ENCODE results near the gene EFCAB5. TPM values are rescaled to one million over a fixed set of nuclear protein-coding genes. Genes with fewer than 3 reads are reported as not detected.
"Not testable (repeated sequence)": the region's sequence is repeated elsewhere in the genome, so short reads cannot be mapped to it uniquely, and the experiment has no call there.

Gene EFCAB5
- total RNA-seq, 2 donors from 2014 or later, result 1.3 to 1.6 TPM

DNA sequence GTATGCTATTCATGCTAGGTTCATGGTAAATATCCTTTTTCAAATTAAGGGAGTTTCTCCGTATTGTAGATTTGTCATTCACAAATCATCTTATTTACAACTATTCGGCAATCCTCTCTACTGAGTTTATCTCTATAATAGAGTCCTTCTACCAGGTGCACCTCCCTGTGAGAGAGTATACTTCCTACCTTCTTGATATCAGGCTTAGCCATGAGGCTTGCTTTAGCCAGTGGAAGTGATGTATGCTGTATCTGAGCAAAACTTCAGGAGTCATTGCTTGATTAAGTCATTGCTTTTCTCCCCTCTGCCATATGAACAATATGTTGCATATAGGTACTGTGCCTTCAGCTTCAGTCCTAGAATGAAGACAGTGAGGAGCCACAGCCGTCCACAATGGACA lies 195.7 kb downstream of the EFCAB5 start:
- Histone ChIP-seq H3K36me3 (no peaks in the 10 kb centered on the region), H3K9me3 (no peaks in the 10 kb centered on the region), H3K27ac (no peak overlapping the region), H3K9ac (ENCODE audit: low read depth in 2 of 2, low read length in 2 of 2) (no peak overlapping the region), H3K4me1 (no peaks in the 10 kb centered on the region), H3K4me3 (no peak overlapping the region), H3K27me3 (no peaks in the 10 kb centered on the region)
- intact Hi-C loops (cut with DNase I), result no loop called here
- TF ChIP-seq, protein P1, sequence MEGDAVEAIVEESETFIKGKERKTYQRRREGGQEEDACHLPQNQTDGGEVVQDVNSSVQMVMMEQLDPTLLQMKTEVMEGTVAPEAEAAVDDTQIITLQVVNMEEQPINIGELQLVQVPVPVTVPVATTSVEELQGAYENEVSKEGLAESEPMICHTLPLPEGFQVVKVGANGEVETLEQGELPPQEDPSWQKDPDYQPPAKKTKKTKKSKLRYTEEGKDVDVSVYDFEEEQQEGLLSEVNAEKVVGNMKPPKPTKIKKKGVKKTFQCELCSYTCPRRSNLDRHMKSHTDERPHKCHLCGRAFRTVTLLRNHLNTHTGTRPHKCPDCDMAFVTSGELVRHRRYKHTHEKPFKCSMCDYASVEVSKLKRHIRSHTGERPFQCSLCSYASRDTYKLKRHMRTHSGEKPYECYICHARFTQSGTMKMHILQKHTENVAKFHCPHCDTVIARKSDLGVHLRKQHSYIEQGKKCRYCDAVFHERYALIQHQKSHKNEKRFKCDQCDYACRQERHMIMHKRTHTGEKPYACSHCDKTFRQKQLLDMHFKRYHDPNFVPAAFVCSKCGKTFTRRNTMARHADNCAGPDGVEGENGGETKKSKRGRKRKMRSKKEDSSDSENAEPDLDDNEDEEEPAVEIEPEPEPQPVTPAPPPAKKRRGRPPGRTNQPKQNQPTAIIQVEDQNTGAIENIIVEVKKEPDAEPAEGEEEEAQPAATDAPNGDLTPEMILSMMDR (IDR thresholded peaks at IDR 0.05), result no peak
- DNase-seq, result no peak

DNA sequence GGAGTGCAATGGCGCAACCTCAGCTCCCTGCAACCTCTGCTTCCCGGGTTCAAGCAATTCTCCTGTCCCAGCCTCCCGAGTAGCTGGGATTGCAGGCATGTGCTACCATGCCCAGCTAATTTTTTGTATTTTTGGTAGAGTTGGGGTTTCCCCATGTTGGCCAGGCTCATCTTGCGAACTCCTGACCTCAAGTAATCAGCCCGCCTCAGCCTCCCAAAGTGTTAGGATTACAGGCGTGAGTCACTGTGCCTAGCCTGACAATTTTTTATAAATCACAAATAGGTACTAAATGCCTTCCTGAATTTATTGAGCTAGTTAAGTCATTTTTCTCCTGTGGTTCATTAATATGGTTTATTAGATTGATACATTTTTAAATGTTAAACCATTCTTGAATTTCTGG lies 206.4 kb downstream of the EFCAB5 start:
- H3K27me3 ChIP-seq; H3K36me3 ChIP-seq; H3K4me3 ChIP-seq; H3K27ac ChIP-seq; H3K4me1 ChIP-seq; DNase-seq; H3K9ac ChIP-seq (ENCODE audit: low read depth in 2 of 2, low read length in 2 of 2); intact Hi-C loops (cut with DNase I); H3K9me3 ChIP-seq: not testable (repeated sequence)

DNA sequence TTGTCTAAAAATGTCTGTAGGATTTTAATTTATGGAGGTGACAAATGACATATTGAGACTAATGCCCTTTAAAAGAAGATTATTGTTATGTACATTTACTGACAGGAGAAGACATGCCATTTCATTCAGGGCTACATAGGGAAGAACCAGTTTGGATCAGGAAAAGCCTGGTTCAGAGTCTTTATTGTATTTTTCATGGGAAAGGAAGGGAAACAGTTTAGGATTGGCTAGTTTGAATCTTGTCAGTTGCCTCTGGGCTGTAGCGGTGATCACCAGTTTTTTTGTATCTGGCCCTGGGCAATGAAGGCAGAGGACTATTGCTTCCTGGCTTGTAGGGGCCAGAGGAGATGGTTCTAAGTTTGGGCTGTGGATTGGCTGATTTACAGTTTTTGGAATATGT lies 206.9 kb downstream of the EFCAB5 start:
- Histone ChIP-seq H3K36me3 (no peaks in the 10 kb centered on the region), H3K4me1 (no peaks in the 10 kb centered on the region), H3K9me3 (no peaks in the 10 kb centered on the region), H3K4me3 (no peak overlapping the region), H3K27me3 (no peaks in the 10 kb centered on the region), H3K27ac (no peak overlapping the region), H3K9ac (ENCODE audit: low read depth in 2 of 2, low read length in 2 of 2) (no peak overlapping the region)
- DNase-seq, result no peak
- TF ChIP-seq, protein P1 (IDR thresholded peaks at IDR 0.05), result no peak
- intact Hi-C loops (cut with DNase I), result no loop called here

DNA sequence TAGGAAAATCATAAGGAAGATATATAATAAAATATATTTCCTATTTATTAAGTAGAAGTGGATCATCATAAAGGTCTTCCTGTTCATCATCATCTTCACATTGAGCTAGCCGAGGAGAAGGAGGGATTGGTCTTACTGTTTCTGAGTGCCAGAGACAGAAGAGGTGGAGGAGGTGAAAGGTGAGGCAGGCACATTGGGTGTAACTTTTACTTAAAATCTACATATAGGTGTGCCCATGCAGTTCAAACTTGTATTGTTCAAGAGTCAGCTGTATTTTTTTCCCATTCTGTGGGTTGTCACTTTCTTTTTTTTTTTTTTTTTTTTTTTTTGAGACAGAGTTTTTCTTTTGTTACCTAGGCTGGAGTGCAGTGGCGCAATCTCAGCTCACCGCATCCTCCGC lies 210.0 kb downstream of the EFCAB5 start:
- intact Hi-C loops (cut with DNase I), result no loop called here
- TF ChIP-seq, protein P1 (IDR thresholded peaks at IDR 0.05), result no peak
- H3K4me3 ChIP-seq, result no peak overlapping the region
- H3K4me1 ChIP-seq, result no peaks in the 10 kb centered on the region
- H3K27ac ChIP-seq, result no peak overlapping the region
- DNase-seq, result no peak
- H3K9ac ChIP-seq (ENCODE audit: low read depth in 2 of 2, low read length in 2 of 2), result no peak overlapping the region
- H3K9me3 ChIP-seq, result no peaks in the 10 kb centered on the region
- no peaks in the 10 kb centered on the region for H3K36me3 ChIP-seq
- H3K27me3 ChIP-seq, result no peaks in the 10 kb centered on the region

DNA sequence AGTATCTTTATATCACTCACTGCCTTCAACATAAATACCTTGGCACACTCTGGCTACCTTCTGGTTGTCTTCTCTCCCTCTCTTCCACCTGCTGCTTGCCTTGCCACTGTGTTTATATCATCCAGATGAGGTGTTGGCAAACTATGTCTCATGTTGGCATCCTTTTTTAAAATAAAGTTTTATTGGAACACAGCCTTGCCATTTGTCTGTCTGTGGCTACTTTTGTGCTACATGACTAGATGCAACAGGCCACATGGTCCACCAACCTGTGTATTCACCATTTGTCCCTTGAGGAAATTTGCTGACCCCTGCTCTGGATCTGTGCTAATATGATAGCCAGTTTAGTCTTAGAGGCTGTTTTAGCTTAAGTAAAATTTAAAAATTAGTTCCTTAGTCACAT lies 212.0 kb downstream of the EFCAB5 start:
- intact Hi-C loops (cut with DNase I), result no loop called here
- TF ChIP-seq, protein P1 (IDR thresholded peaks at IDR 0.05), result no peak
- Histone ChIP-seq H3K9me3 (no peaks in the 10 kb centered on the region), H3K27ac (no peak overlapping the region), H3K36me3 (no peaks in the 10 kb centered on the region), H3K27me3 (no peaks in the 10 kb centered on the region), H3K4me3 (no peak overlapping the region), H3K4me1 (no peaks in the 10 kb centered on the region), H3K9ac (ENCODE audit: low read depth in 2 of 2, low read length in 2 of 2) (no peak overlapping the region)
- DNase-seq, result no peak

DNA sequence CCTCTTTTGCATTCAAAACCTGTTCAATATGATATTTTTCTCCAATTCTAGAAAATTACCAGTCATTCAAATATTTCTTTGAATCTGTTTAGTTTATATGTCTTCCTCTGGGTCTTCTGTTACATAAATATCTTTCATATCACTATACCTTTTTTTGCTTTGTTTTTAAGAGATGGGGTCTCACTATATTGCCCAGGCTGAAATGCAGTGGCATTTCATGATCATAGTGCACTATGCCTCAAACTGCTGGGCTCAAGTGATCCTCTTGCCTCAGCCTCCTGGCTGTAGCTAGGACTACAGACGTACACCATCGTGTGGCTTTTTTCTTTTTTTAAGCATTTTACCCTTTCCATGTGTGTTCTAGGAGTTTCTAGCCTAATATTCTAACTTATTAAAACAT lies 214.0 kb downstream of the EFCAB5 start:
- intact Hi-C loops (cut with DNase I), result no loop called here
- Histone ChIP-seq H3K9ac (ENCODE audit: low read depth in 2 of 2, low read length in 2 of 2) (no peak overlapping the region), H3K36me3 (no peaks in the 10 kb centered on the region), H3K27me3 (no peaks in the 10 kb centered on the region), H3K4me1 (no peaks in the 10 kb centered on the region), H3K27ac (no peak overlapping the region), H3K4me3 (no peak overlapping the region), H3K9me3 (no peaks in the 10 kb centered on the region)
- no peak for DNase-seq
- TF ChIP-seq, protein P1 (IDR thresholded peaks at IDR 0.05), result no peak

Small RNA genes within 50 kb of the gene (microRNA-seq; reads per million reads assigned to microRNA genes)
- not detected for gene MIR423

Other genes starting within 250 kb of the EFCAB5 start
- gene SSH2, start 11.4 kb upstream of the EFCAB5 start, total RNA-seq, result 10 to 100 TPM; 28.1 to 28.2 TPM
- 10 to 100 TPM; 20.9 TPM for gene NSRP1, start 175.2 kb downstream of the EFCAB5 start, total RNA-seq

All from colonic mucosa (tissue), 4 donors.